Muscle of arm (tissue), 12 donors: ENCODE measurements around the gene CNNM4. TPM values are rescaled to one million over a fixed set of nuclear protein-coding genes. Genes with fewer than 3 reads are reported as not detected.

Experiments
- DNase-seq: peaks from one replicate; pipeline ENCODE4 v3.0.0-alpha.2; 2013
- polyA plus RNA-seq, 12 donors: library from polyadenylated mRNA; unstranded; fragments of 120-200 nt; gene quantifications; one replicate each; pipeline ENCODE4 v1.2.1, GENCODE V29; 2013; ENCODE audit not compliant: insufficient read length in 12 of 12

CNNM4 gene
- polyA plus RNA-seq, 12 donors = 16.7 to 42.7 (median 25.5) TPM; not detected in 1

DNA sequence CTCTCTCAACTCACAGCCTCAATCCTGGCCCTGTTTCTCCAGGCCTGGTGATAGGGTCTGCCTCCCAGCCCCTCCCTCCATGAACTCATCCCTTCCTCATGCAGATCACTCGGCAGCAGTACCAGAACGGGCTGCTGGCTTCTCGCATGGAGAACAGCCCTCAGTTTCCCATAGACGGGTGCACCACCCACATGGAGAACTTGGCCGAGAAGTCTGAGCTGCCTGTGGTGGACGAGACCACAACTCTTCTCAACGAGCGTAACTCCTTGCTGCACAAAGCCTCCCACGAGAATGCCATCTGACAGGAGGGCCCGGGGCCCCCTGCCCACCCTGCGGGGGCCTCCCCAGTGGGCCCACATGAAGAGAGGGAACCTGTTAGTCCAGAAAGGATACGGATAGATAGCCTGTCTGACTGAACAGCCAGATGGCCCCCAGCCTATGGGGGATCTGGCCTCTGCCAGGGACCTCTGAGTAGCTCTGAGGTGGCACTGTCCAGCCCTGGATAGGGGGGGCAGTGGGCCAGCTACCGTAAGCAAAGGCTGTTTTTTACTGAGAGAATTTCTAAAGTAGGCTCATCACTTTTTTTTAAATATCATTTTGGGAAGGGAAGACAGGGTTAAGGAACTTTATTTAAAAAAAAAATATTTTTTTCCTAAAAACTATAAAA lies 48.6 kb downstream of the CNNM4 start:
- no peak for DNase-seq

DNA sequence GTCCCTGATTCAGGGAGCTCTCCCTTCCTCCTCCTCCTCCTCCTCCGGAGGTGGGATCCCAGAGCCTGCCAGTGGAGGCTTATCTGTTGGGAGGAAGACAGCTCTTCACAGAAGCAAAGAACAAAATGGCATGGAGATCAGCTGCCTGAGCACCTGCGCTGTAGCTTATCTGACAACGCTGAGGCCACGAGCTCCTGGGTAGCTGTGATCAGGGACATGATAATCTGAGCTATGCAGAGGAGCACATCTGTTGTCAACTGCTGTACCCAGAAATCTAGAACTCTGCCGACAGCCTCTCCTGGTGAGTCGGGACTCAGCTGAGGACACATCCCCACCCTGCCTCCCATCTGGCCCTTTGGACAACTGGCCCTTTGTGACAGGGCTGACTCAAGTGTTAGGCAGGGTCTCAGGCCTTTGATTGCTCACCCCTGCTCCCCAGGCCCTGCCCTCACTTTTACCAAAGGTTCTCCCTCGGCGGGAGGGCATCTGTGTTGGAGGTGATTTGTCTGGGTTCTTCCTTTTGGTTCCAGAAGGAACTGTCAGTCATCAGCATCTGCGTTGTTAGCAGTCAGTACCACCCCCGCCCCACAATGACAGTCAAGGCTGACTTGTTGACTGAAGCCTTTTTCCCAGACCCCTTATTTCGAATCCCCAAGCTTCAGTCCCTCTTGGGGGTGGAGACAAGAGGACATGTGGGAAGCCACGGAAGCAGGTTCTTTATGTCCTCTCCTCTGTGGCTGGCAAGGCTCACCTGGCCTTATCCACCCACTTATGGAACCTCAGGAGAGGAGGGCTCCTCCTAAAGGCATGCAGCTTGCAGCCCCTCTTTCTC lies 49.5 kb downstream of the CNNM4 start:
- DNase-seq = no peak

DNA sequence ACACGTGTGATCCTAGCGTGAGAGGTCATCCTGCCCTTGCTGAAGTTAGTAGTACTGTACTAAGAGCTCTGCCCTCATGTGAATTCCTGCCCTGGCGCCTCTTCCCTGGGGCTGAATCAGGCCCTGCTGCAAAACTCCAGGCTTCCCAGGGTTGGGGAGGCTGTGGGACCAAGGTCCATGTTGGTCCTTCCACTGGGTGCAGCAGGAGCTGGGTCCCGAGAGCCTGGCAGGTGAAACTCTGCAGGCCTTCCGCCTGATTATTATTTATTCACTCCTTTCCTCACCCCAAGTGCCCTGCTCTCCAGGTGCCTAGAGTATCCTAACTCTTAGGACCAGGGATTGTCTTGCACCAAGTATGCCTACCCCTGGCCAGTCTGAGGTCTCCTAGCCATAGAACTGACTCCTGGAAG lies 50.1 kb downstream of the CNNM4 start:
- DNase-seq = no peak

DNA sequence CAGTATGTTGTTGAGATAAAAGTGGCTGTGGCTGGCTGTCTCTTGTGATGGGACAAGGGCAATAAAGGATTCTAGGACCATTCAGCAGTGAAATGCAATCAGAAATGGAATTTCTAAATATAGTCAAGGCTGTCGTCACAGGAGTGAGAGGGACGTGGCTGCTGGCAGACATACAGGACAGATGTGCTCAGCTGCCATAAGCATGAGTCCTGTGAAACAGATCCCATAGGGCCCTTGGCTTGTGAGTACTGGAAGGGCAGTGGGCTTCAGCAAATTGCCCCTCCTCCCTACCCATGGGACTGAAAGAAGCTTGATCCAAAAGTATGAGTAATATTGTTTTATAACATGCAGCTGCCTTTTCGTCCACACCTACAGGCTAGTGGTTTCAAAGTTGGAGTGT lies 51.2 kb downstream of the CNNM4 start:
- peak; percentile 86 for DNase-seq

DNA sequence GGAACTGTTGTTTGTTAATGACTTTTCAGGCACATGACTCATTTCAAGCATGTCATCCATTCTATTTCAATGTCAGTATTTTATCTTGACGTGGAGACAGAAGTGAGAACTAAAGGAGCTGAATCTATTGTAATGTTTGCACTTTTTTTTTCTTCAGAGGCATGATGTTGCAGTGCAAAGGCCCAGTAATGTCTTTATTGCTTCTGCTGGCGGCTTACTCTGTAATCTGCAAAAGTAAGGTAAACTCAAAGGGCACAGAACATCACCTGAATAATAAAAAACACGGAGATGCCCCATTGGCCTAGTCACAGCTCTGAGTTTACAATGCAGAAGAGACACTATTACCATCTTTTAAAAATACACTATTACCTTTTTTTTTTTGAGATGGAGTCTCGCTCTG lies 53.0 kb downstream of the CNNM4 start:
- no peak for DNase-seq

DNA sequence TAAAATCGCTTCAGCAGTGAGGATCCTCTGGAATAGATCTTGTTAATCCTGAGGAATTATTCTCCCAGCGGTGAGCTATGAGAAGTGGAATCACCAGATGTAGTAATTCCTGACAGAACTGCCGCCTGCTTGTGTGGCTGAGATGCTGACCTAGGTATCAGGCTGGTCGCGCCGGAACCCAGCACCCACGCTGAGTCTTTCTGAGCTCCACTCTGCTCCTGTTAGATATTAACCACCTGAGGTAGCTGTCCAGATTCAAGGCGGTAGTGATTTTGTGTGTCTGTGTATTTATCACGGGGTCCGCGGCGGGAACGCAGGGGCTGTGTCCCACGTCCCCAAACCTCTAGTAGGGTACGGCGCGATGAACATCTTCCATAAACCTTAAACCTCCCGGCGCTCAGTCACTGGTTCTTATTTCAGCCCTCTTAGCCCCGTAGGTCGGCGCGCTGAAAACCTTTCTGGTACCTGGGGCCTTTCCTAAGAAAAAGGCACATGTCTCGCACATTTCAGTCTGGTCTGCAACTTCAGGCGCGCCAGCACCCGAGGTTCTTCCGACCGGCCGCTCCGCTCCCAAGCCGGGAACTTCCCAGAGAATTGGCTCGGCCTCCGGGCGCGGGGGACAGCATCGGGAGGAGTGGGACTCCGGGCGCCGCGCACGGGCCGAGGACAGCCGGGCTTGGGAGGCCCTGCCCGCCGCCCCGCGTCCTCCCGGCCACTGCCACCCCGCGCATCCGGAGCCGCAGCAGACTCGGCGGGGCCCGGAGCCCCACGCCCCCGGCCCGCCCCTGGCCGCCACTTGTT lies 54.8 kb downstream of the CNNM4 start:
- DNase-seq = peak; percentile 60

DNA sequence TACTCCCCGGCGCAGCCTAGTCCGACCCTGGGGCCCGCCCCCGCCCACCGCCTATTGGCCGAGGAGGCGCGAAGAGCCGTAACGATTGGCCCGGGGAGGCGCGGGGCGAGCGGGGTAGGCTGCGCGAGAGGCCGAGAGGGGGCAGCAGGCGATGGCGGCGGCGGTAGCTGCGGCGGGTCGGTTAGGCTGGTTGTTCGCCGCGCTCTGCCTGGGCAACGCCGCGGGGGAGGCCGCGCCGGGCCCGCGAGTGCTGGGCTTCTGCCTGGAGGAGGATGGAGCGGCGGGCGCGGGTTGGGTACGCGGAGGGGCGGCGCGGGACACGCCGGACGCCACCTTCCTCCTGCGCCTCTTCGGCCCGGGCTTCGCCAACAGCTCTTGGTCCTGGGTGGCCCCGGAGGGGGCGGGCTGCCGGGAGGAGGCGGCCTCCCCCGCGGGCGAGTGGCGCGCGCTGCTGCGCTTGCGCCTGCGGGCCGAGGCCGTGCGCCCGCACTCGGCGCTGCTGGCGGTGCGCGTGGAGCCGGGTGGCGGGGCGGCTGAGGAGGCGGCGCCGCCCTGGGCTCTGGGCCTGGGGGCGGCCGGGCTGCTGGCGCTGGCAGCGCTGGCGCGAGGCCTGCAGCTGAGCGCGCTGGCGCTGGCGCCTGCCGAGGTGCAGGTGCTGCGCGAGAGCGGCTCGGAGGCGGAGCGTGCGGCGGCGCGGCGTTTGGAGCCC lies 55.6 kb downstream of the CNNM4 start, which contains the start of gene CNNM3:
Gene CNNM3, plus strand, starts transcription at position 142 of the 709 bp plus-strand sequence. Its CDS starts 10 bp downstream, at position 152.
- peak; percentile 93 for DNase-seq

DNA sequence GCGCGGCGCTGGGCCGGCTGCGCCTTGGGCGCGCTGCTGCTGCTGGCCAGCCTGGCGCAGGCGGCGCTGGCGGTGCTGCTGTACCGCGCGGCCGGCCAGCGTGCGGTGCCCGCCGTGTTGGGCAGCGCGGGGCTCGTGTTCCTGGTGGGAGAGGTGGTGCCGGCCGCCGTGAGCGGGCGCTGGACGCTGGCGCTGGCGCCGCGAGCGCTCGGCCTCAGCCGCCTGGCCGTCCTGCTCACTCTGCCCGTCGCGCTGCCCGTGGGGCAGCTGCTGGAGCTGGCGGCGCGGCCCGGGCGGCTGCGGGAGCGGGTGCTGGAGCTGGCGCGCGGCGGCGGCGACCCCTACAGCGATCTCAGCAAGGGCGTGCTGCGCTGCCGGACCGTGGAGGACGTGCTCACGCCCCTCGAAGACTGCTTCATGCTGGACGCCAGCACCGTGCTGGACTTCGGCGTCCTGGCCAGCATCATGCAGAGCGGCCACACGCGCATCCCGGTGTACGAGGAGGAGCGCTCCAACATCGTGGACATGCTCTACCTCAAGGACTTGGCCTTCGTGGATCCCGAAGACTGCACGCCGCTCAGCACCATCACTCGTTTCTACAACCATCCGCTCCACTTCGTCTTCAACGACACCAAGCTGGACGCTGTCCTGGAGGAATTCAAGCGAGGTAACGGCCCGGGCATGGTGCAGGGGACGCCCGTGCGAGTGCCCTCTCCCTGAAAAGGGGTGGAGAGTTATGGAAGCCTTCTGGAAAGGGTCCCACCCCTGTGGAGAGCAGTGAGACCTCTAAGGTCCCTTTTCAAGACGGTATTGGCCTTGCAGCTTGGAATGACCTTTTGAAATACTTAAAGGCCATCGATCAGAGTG lies 56.4 kb downstream of the CNNM4 start:
- no peak for DNase-seq

DNA sequence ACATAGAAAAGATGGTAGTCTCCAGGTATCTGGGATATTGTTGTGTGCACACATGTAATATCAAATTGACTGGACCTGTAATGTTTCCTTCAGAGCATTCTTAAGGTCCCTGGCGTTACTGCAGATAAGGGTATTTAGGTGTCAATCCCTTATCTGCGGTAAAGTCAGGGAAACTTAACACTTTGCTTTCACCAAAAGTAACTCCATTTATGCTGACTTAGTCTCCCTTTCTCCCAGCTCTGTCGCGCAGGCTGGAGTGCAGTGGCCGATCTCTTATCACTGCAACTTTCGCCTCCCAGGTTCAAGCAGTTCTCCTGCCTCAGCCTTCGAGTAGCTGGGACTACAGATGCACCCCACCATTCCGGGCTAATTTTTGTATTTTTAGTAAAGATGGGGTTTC lies 57.2 kb downstream of the CNNM4 start:
- DNase-seq = no peak

DNA sequence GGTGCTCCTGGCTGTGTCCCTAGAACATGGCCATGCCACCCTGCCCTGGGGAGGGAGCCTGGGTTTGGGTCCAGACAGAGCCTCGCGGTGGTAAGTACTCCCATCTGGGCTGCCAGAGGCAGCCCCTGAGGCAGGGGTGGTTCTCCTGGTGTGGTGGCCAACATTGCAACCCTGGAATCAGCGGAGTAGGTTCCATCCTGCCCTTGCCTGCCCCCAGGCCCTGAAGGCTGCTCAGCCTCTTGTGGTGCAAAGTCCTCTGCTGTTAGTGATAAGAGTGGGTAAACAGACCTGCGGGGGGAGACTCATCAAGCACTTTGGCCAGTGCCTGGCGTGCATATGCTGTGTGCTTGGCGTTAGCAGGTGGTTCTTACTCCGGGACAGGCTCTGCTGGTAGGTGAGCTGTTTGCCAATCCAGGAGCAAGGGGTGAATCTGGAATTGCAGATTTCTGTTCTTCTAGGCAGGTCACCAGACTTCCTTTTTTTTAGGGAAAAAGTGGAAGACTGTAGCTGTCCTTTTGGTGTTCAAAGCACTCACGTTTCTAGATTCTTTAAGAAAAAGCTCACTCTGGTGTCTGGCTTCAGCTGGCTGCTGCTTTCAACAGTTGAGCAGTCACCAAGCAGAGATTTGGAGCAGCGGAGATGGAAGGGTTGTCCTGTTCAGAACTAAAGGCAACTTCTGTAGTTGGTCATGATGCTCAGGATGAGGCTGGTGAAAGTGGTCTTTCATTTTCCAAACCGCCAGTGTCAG lies 58.6 kb downstream of the CNNM4 start:
- no peak for DNase-seq

DNA sequence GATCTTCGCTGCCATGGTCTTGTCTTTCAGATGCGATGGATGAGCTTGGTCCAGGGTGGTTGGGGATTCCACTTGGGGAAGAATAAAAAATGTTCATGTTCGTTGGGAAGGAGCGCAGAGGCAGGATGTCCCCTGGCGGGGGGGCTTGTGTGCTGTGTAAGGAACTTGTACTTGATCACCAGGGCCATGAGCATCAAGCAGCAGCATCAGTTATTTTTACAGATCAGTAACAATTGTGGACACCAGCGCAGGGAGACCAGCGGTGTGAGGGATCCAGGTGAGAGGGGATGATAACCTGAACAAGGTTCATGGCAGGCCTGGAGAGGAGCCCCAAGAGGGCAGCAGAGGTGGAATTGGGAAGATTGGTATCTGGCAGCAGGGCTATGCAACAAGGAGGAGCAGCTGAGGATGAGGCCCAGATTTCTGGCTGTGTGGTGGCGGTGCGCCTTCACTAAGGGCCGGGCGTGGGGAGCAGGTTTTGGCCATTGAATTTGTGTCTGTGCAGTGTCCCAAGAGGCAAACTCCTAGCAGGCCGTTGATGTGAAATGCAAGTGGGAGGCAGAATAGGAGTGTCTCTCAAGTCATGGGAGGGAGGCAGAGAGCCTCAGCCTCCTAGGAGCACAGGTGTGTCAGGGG lies 59.3 kb downstream of the CNNM4 start:
- no peak for DNase-seq

DNA sequence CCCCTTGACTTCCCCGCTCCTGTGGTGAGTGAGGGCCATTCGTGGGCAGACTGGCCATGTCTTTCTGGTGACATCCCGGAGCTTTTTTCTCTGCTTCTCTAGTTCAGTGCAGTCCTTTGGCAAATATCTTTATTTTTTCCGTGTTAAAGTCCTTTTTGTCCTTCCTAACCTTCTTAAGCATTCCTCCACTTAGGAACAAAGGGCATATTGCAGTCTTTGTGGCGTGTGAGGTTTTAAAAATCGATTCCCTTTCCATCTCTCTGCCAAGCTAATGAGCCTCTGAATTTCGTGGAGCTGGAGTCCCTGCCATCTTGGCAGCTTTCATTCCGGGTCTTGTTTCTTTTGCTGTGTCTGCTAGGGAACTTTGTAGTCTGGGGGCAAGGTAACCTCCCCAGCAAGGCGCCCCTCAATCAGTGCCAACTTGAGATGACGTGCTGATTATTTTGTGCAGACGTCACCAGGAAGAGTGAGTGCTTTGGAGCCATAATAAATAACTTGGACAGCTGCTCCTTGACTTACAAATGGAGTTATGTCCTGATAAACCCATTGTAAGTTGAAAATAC lies 60.5 kb downstream of the CNNM4 start:
- DNase-seq = no peak

DNA sequence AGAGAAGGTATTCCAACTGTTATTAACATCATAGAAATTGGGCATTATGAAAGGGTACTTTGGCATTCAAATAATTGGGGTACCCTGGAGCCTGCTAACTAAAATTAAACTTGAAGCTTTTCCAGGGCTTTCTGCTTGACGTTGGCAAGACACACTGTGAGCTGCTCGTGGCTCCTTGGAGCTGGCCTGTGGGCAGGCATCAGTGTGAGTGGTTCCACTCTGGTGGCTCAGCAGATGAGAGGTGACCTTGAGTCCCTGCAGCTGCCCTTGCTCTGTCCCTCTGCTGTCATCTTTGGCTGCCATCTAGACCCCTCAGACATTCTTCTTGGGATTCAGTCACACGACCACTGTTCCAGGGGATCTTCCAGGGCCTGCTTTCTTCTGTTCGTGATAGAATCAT lies 62.1 kb downstream of the CNNM4 start:
- no peak for DNase-seq

DNA sequence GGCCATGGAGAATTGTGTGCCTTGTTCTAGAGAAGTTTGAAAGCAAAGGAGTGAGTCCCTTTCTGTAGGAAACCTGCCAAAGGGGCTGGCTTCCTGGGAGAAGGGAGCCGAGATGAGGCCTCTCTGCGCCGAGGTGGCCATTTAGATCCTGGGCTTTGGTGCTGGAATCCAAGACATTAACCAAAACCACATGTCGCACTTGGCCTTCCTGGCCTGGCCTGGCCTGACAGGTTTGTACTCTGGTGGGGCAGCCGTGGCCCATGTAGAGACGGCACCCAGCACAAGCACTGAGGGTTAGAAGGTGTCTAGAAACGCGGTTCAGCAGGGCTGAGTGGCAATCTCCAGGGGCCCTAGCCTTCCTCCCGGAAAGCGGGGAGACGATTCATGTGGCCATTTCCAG lies 62.5 kb downstream of the CNNM4 start:
- peak; percentile 38 for DNase-seq

DNA sequence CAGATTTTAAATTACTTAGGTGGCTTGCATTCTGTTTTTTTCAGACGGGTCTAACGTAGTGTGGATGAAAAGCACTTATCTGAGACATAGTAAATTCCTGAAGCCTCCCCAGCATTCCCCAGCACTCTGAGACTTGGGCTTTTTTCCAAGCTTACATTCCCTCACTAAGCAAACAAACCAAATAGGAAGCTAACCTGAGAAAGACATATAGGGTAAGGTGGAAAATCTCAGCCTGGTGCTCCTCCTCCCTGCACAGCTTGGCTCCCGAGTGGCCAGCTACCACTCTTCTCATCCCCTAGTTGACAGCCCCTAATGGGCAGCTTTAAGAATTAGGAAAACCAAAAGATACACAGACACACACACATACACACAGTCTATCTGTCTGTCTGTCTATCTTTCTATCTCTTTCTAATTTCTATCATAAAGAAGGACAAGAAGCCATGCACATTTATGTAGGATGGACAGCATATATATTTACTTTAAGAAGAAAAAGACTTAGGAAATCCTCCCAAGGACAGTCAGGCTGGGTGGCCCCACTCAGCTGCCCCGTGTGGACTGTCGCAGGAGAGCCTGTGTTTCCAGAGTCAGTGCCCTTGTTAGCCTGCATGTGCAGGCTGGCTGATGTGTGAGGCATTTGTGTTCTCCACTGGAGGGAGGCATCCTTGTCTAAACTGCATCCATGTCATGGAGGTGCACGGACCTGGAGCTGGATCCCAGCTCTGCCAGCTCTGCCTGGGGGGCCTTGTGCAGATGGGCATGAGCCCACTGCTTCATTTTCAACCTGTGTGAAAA lies 63.6 kb downstream of the CNNM4 start:
- no peak for DNase-seq

DNA sequence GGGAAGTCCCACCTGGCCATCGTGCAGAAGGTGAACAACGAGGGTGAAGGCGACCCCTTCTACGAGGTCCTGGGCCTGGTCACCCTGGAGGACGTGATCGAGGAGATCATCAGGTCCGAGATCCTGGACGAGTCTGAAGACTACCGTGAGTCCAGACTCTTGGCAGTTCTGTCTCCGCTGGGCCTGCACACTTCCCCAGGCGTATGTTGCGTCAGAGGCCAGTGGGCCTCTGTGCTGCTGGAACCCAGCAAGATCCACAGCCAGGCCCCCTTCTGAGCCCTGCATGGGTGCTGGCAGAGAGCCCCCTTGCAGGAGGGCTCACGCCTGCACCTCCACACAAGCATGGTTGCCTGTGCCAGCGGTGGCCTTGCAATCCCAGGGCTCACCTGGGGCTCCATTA lies 64.4 kb downstream of the CNNM4 start:
- DNase-seq = no peak

DNA sequence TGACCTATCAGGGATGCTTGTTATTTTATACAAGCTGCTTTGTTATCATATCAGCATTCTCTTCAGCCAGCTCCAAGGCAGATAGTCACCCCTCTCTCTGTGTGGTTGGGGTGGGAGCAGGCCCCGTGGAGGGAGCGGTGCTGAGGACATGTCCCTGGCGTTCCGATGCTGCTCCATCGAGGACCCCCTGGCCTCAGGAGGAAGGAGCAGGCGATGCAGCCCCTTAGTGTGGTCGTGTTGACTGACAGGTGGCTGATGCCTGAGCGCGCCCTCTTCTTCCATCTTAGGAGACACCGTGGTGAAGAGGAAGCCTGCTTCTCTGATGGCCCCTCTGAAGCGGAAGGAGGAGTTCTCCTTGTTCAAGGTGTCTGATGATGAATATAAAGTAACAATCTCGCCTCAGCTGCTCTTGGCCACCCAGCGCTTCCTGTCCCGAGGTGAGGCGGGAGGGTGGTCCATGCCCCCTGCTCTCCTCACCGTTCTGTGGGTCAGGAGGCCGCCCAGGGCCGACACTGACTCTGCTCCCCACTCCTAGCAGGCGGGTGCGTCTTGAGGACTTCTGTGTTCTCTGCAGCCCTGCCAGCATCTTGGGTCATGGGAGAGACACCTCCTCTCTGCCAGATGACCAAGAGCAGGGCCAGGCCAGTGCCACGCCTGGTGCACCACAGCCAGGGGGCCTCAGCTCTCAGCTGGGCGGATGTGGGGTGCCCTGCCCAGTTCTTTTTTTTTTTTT lies 66.0 kb downstream of the CNNM4 start:
- DNase-seq = no peak

DNA sequence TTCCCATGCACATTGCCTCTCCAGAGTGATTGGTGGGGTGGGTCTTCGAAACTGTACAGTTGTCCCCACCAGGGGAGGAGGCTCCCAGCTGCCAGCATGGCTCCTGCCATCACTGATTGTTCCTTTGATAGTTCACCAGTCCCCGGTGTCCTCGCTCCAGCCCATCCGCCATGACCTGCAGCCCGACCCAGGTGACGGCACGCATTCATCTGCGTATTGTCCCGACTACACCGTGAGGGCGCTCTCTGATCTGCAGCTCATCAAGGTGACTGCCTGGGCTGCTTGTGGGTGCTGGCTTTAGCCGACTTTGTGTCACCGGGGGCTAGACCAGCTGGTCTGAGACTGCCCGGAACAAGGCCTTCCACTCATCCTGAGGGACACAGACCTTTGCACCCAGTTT lies 67.7 kb downstream of the CNNM4 start:
- no peak for DNase-seq
